Mucosa of stomach (tissue), 1 donor: ENCODE measurements around the gene EYS.

Experiments
- H3K27me3 ChIP-seq: one replicate; pipeline ENCODE4 v1.7.0; 2013; ENCODE audit warnings: mild to moderate bottlenecking, low read length; ENCODE audit not compliant: control insufficient read depth, insufficient read depth
- H3K36me3 ChIP-seq: one replicate; pipeline ENCODE4 v1.7.0; 2013; ENCODE audit warnings: low read length; ENCODE audit not compliant: control insufficient read depth, insufficient read depth
- H3K4me1 ChIP-seq: one replicate; pipeline ENCODE4 v1.7.0; 2013; ENCODE audit warnings: mild to moderate bottlenecking, low read length; ENCODE audit not compliant: control insufficient read depth, insufficient read depth
- H3K4me3 ChIP-seq: one replicate; pipeline ENCODE4 v1.7.0; 2013; ENCODE audit warnings: low read length
- H3K9ac ChIP-seq: one replicate; pipeline ENCODE4 v1.7.0; 2013; ENCODE audit warnings: mild to moderate bottlenecking, low read length, moderate library complexity
- H3K9me3 ChIP-seq: one replicate; pipeline ENCODE4 v1.7.0; 2013; ENCODE audit warnings: mild to moderate bottlenecking, low read length, moderate library complexity; ENCODE audit not compliant: control insufficient read depth
- donor health status: Pancreatic carcinoma.

EYS gene

GRCh38 chr6:65186826-65187225 lies 520.2 kb downstream of the EYS start:
- H3K4me3 ChIP-seq, result no peak overlapping the region

GRCh38 chr6:65182681-65183080 lies 524.3 kb downstream of the EYS start:
- H3K27me3 ChIP-seq, result no peaks in the 10 kb centered on the region
- no peaks in the 10 kb centered on the region for H3K9me3 ChIP-seq
- no peaks in the 10 kb centered on the region for H3K4me1 ChIP-seq
- no peak overlapping the region for H3K9ac ChIP-seq
- H3K36me3 ChIP-seq, result no peaks in the 10 kb centered on the region
- no peak overlapping the region for H3K4me3 ChIP-seq

More at GRCh38 chr6:65186826-65187225, 520.2 kb downstream of the EYS start:
- Histone ChIP-seq H3K36me3 (no peaks in the 10 kb centered on the region), H3K9ac (no peak overlapping the region), H3K4me1 (no peaks in the 10 kb centered on the region), H3K27me3 (no peaks in the 10 kb centered on the region), H3K9me3 (no peaks in the 10 kb centered on the region)

GRCh38 chr6:65170273-65170672 lies 536.8 kb downstream of the EYS start:
- no peak overlapping the region for H3K4me3 ChIP-seq
- H3K4me1 ChIP-seq, result no peaks in the 10 kb centered on the region
- H3K9me3 ChIP-seq, result no peaks in the 10 kb centered on the region
- no peak overlapping the region for H3K9ac ChIP-seq
- no peaks in the 10 kb centered on the region for H3K27me3 ChIP-seq
- H3K36me3 ChIP-seq, result no peaks in the 10 kb centered on the region

GRCh38 chr6:65161661-65162060 lies 545.4 kb downstream of the EYS start:
- Histone ChIP-seq H3K9me3 (no peaks in the 10 kb centered on the region), H3K36me3 (no peaks in the 10 kb centered on the region), H3K9ac (no peak overlapping the region), H3K4me1 (no peaks in the 10 kb centered on the region), H3K4me3 (no peak overlapping the region), H3K27me3 (no peaks in the 10 kb centered on the region)

- Histone ChIP-seq H3K27me3 (no peaks in the 10 kb centered on the region), H3K4me1 (no peaks in the 10 kb centered on the region), H3K36me3 (no peaks in the 10 kb centered on the region), H3K9ac (no peak overlapping the region), H3K9me3 (no peaks in the 10 kb centered on the region), H3K4me3 (no peak overlapping the region)
Observed at GRCh38 chr6:65157025-65157424, 550.0 kb downstream of the EYS start.

GRCh38 chr6:65155083-65155482 lies 551.9 kb downstream of the EYS start:
- H3K9me3 ChIP-seq, result no peaks in the 10 kb centered on the region
- H3K4me1 ChIP-seq, result no peaks in the 10 kb centered on the region
- no peak overlapping the region for H3K4me3 ChIP-seq
- no peaks in the 10 kb centered on the region for H3K27me3 ChIP-seq
- H3K36me3 ChIP-seq, result no peaks in the 10 kb centered on the region
- H3K9ac ChIP-seq, result no peak overlapping the region

- Histone ChIP-seq H3K36me3 (no peaks in the 10 kb centered on the region), H3K27me3 (no peaks in the 10 kb centered on the region), H3K4me3 (no peak overlapping the region), H3K9me3 (no peaks in the 10 kb centered on the region), H3K4me1 (no peaks in the 10 kb centered on the region), H3K9ac (no peak overlapping the region)
Observed at GRCh38 chr6:65149841-65150240, 557.2 kb downstream of the EYS start.

GRCh38 chr6:65148839-65149238 lies 558.2 kb downstream of the EYS start:
- Histone ChIP-seq H3K4me1 (no peaks in the 10 kb centered on the region), H3K27me3 (no peaks in the 10 kb centered on the region), H3K9me3 (no peaks in the 10 kb centered on the region), H3K4me3 (no peak overlapping the region), H3K9ac (no peak overlapping the region), H3K36me3 (no peaks in the 10 kb centered on the region)

GRCh38 chr6:65135567-65135966 lies 571.5 kb downstream of the EYS start:
- no peaks in the 10 kb centered on the region for H3K27me3 ChIP-seq

GRCh38 chr6:65126667-65127066 lies 580.4 kb downstream of the EYS start:
- Histone ChIP-seq H3K9ac (no peak overlapping the region), H3K27me3 (no peaks in the 10 kb centered on the region), H3K36me3 (no peaks in the 10 kb centered on the region), H3K4me1 (no peaks in the 10 kb centered on the region), H3K9me3 (no peaks in the 10 kb centered on the region), H3K4me3 (no peak overlapping the region)

More at GRCh38 chr6:65135567-65135966, 571.5 kb downstream of the EYS start:
- no peaks in the 10 kb centered on the region for H3K9me3 ChIP-seq
- no peaks in the 10 kb centered on the region for H3K36me3 ChIP-seq
- no peak overlapping the region for H3K9ac ChIP-seq
- H3K4me1 ChIP-seq, result no peaks in the 10 kb centered on the region
- no peak overlapping the region for H3K4me3 ChIP-seq

GRCh38 chr6:65123521-65123920 lies 583.5 kb downstream of the EYS start:
- H3K4me1 ChIP-seq, result no peaks in the 10 kb centered on the region
- no peaks in the 10 kb centered on the region for H3K9me3 ChIP-seq
- no peak overlapping the region for H3K9ac ChIP-seq
- H3K27me3 ChIP-seq, result no peaks in the 10 kb centered on the region
- no peaks in the 10 kb centered on the region for H3K36me3 ChIP-seq
- H3K4me3 ChIP-seq, result no peak overlapping the region

GRCh38 chr6:65117817-65118409 lies 589.1 kb downstream of the EYS start:
- Histone ChIP-seq H3K4me1 (no peaks in the 10 kb centered on the region), H3K27me3 (no peaks in the 10 kb centered on the region), H3K9me3 (no peaks in the 10 kb centered on the region), H3K4me3 (no peak overlapping the region), H3K36me3 (no peaks in the 10 kb centered on the region), H3K9ac (no peak overlapping the region)

GRCh38 chr6:65116326-65116725 lies 590.7 kb downstream of the EYS start:
- Histone ChIP-seq H3K4me3 (no peak overlapping the region), H3K4me1 (no peaks in the 10 kb centered on the region), H3K36me3 (no peaks in the 10 kb centered on the region), H3K9ac (no peak overlapping the region), H3K9me3 (no peaks in the 10 kb centered on the region), H3K27me3 (no peaks in the 10 kb centered on the region)
